ENCODE data around the gene DENND1B. TPM values are rescaled to one million over a fixed set of nuclear protein-coding genes. Genes with fewer than 3 reads are reported as not detected.

Gene DENND1B
- total and polyA plus RNA-seq, 9 of the 15 experiments (the other 6 are each of a cell fraction or from before 2014, with no cell fraction given): 2.1 to 12.1 (median 7.5) TPM

- peak; percentile 77; the same call in 1 of the 2 replicates for TF ChIP-seq SMARCE1 (IDR thresholded peaks at IDR 0.05)
- no peak for TF ChIP-seq MAX (CRISPR knock-in tag; IDR thresholded peaks at IDR 0.05)
- no peak for TF ChIP-seq ZNF75A (CRISPR knock-in tag; IDR thresholded peaks at IDR 0.05)
- TF ChIP-seq, protein P1, sequence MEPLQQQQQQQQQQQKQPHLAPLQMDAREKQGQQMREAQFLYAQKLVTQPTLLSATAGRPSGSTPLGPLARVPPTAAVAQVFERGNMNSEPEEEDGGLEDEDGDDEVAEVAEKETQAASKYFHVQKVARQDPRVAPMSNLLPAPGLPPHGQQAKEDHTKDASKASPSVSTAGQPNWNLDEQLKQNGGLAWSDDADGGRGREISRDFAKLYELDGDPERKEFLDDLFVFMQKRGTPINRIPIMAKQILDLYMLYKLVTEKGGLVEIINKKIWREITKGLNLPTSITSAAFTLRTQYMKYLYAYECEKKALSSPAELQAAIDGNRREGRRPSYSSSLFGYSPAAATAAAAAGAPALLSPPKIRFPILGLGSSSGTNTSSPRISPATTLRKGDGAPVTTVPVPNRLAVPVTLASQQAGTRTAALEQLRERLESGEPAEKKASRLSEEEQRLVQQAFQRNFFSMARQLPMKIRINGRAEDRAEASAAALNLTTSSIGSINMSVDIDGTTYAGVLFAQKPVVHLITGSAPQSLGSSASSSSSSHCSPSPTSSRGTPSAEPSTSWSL (CRISPR knock-in tag; IDR thresholded peaks at IDR 0.05; ENCODE audit: borderline replicate concordance): no peak
- TF ChIP-seq PKNOX1 (IDR thresholded peaks at IDR 0.05): no peak
- no peak for TF ChIP-seq EP400 (IDR thresholded peaks at IDR 0.05)
- TF ChIP-seq SFPQ (IDR thresholded peaks at IDR 0.05; ENCODE audit: low read depth, low read length): no peak
- TF ChIP-seq MYC (IDR thresholded peaks at IDR 0.05; ENCODE audit: low read depth, low read length): no peak
- TF ChIP-seq MYC (CRISPR knock-in tag; IDR thresholded peaks at IDR 0.05; ENCODE audit: borderline replicate concordance, low read depth): no peak
- TF ChIP-seq ZNF408 (CRISPR knock-in tag; IDR thresholded peaks at IDR 0.05; ENCODE audit: low read depth): no peak
- TF ChIP-seq NKRF (IDR thresholded peaks at IDR 0.05; ENCODE audit: borderline replicate concordance): no peak
- TF ChIP-seq ZNF316 (IDR thresholded peaks at IDR 0.05): no peak
- TF ChIP-seq HEY1 (CRISPR knock-in tag; IDR thresholded peaks at IDR 0.05; ENCODE audit: borderline replicate concordance): no peak
- TF ChIP-seq SPI1 (IDR thresholded peaks at IDR 0.05; ENCODE audit: borderline replicate concordance, low read depth, low read length): no peak
- TF ChIP-seq MYBL2 (IDR thresholded peaks at IDR 0.05; ENCODE audit: low read depth): no peak
- TF ChIP-seq MYBL2 (CRISPR knock-in tag; IDR thresholded peaks at IDR 0.05; ENCODE audit: borderline replicate concordance): no peak
- TF ChIP-seq UBTF (IDR thresholded peaks at IDR 0.05; ENCODE audit: borderline replicate concordance in 1 of 2, low read depth in 2 of 2, low read length in 2 of 2): no peak
Measured at GRCh38 chr1:197781968-197782721, 6.9 kb upstream of the DENND1B start (continued).
